Body of pancreas (tissue), 4 donors: Measurements from ENCODE around the gene EAPP.
"Not testable (repeated sequence)": the region's sequence is repeated elsewhere in the genome, so short reads cannot be mapped to it uniquely, and the experiment has no call there.

Source experiments
- POLR2A ChIP-seq, 3 donors: fragments of 450-650 bp; IDR thresholded peaks; one replicate each; pipeline ENCODE4 v1.6.1; 2016; ENCODE audit warnings: antibody characterized with exemption in 3 of 3, mild to moderate bottlenecking in 2 of 3
- TF ChIP-seq, protein P1 (sequence below), 7 experiments: fragments of 450-650 bp in 4 of 7; fragments of 200-600 bp in 3 of 7; sonication (generic) in 3 of 7; IDR thresholded peaks; one replicate each; pipeline ENCODE4 v1.5.1; 2016 to 2019; ENCODE audit warnings: antibody characterized with exemption in 7 of 7

DNA sequence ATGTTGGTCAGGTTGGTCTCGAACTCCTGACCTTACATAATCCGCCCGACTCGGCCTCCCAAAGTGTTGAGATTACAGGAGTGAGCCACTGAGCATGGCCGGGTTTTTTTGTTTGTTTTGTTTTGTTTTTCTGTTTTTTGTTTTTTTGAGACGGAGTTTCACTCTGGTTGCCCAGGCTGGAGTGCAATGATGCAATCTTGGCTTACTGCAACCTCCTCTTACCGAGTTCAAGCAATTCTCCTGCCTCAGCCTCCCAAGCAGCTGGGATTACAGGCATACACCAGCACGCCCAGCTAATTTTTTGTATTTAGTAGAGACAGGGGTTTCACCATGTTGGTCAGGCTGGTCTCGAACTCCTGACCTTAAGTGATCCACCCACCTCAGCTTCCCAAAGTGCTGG is 35.5 kb downstream of the EAPP start:
- TF ChIP-seq, protein P1, sequence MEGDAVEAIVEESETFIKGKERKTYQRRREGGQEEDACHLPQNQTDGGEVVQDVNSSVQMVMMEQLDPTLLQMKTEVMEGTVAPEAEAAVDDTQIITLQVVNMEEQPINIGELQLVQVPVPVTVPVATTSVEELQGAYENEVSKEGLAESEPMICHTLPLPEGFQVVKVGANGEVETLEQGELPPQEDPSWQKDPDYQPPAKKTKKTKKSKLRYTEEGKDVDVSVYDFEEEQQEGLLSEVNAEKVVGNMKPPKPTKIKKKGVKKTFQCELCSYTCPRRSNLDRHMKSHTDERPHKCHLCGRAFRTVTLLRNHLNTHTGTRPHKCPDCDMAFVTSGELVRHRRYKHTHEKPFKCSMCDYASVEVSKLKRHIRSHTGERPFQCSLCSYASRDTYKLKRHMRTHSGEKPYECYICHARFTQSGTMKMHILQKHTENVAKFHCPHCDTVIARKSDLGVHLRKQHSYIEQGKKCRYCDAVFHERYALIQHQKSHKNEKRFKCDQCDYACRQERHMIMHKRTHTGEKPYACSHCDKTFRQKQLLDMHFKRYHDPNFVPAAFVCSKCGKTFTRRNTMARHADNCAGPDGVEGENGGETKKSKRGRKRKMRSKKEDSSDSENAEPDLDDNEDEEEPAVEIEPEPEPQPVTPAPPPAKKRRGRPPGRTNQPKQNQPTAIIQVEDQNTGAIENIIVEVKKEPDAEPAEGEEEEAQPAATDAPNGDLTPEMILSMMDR (IDR thresholded peaks at IDR 0.05) = not testable (repeated sequence)
- not testable (repeated sequence) for TF ChIP-seq POLR2A (IDR thresholded peaks at IDR 0.05)
